ENCODE results near the gene EXOC3L1.

The EXOC3L1 gene

DNA sequence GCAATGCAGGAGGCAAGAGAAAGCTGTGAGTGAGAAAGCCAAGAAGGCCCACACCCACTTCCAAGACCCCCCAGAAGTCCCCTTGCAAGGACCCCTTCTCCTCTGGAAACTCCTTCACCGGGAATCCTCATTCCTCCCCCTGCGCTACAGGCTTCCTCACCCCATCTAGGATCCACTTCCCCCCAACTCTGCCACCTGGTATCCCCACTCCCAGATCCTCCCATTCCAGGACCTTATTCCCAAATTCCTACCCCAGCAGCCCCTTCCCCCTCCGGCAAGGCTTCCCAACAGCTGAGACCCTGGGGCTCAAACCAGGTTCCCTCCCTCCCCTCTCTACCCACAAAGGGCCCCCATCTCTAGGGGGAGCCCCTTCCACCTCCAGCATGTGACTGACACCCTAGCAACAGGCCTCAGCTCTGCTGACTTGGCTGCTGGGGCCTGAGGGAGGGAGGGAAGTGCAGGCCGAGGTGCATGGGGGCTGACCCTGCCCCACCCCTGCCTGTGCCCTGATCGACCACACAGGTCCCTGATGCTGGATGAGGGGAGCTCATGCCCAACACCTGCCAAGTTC is 23.3 kb downstream of the EXOC3L1 start:
- no peak for DNase-seq (ENCODE audit: insufficient read length, low spot score)
- FAIRE-seq: no peak

DNA sequence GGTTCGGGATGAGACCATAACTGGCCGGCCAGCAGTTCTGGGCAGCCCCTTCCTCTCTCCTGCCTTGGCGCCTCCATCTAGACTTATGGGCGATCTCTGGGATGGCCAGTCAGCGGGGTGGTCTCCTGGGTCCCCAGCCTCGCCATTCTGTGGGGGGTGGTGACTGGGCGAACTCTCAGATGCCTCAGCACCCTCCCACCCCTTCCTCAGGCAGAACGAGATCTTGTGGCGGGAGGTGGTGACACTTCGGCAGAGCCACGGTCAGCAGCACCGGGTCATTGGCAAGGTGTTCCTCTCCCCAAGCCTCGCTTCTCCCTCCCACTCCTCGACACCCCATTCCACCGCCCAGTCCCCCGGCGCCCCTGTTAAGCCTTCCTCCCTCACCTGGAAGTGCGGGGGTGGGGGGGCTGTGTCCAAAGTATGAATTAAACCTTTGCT is 23.8 kb downstream of the EXOC3L1 start:
- FAIRE-seq (no peak), DNase-seq (ENCODE audit: insufficient read length, low spot score) (no peak)

DNA sequence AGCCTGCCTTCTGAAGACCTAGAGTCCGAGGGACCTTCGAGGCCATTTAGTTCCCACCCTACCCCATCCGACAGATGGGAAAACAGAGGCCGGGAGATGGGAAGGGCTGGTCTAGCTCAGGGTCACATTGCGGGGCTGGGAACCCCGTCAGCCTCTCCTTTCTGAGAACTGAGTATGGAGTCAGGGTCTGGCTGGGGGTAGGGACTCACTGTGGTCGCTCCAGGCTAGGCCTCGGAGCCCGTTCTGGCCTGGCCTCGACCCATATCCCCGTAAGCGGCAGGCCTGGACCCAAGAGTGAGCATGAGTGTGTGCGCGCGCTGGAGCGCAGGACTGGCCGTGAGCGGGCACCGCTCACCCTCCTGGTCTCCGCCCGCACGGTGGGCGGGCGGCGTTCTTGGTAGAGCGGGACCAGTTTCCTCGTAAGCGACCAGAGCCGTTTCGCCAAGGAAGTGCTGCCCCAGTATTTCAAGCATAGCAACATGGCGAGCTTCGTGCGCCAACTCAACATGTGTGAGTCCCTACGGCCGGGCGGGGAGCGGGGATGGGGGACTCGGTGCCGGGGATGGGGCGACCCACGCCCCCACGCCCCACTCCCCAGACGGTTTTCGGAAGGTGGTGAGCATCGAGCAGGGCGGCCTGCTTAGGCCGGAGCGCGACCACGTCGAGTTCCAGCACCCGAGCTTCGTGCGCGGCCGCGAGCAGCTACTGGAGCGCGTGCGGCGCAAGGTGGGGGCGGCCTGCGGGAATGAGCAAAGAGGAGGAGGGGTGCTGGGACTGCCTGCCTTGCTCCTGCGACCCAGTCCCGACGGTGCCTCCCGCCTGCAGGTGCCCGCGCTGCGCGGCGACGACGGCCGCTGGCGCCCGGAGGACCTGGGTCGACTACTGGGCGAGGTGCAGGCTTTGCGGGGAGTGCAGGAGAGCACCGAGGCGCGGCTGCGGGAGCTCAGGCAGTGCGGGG is 24.5 kb downstream of the EXOC3L1 start:
- FAIRE-seq: no peak

DNA sequence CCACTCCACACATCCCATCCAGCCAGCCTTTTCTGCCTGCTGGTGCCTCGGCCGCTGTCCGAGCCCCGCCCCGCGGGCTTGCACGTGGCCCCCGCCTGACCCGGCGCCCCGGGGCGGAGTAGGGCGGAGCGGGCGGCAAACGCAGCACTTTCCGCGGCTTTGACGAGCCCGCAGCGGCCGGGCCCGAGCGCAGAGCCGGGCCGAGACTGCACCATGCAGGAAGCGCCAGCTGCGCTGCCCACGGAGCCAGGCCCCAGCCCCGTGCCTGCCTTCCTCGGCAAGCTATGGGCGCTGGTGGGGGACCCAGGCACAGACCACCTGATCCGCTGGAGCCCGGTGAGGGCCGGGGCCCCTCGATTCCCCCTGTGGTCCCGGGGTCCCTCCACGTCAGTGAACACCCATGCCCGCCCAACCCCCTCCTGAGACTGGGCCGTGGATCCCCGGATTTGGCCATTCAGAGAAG is 25.3 kb downstream of the EXOC3L1 start, which contains the start of gene HSF4:
HSF4 (plus strand) TSS at position 147 of the 463 bp plus-strand sequence; CDS start at position 214, 67 bp downstream.
- DNase-seq (ENCODE audit: insufficient read length, low spot score) (no peak), FAIRE-seq (peak; percentile 35)

More for the DNA sequence above, 24.5 kb downstream of the EXOC3L1 start:
- DNase-seq (ENCODE audit: insufficient read length, low spot score): no peak

DNA sequence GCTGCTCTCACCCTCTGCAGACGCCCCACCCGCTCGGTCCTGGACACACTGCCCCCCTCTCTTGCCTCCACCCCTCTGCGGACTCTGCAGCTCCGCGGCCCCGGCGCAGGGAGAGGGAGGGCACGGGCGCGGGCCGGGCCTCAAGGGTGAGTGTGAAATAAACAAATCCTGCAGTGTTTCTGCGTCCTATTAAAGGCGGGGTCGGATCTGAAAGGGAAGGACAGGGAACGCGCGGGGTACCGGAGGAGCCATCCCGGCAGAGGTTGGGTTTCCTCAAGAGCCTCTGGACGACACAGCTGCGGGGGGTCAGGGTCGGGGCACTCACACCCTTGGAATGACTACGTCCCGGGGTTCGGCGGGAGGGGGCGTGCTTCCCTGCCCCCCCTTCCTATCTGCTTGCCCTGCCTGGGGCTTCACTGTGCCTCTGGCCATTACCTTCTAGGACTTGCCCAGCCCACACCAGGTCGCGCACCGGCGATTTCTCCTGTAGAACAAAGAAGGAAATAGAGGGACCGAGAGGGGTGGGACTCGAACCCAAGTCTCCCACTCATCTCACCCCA is 25.9 kb downstream of the EXOC3L1 start:
- FAIRE-seq: no peak

DNA sequence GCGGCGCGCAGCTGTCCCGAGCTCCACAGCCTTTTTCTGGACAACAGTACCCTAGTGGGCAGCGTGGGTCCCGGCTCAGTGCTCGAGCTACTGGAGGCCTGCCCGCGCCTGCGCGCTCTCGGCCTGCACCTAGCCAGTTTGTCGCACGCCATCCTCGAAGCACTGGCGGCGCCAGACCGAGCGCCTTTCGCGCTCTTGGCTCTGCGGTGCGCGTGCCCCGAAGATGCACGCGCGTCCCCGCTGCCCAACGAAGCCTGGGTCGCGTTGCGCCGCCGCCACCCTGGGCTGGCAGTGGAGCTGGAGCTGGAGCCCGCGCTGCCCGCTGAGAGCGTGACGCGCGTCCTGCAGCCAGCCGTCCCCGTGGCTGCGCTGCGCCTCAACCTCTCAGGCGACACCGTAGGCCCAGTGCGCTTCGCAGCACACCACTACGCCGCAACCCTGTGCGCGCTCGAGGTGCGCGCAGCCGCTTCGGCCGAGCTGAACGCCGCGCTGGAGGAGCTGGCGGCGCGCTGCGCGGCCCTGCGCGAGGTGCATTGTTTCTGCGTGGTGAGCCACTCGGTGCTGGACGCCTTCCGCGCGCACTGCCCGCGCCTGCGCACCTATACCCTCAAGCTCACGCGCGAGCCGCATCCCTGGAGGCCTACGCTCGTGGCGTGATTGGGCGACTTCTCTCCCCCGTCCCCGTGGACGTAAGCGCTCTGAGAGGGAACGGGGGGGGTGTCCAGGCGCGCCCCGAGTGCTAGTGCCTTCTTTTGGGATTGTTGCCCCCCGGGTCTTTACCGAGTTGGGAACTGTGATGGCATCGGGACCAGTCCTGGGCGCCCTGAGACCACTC is 26.6 kb downstream of the EXOC3L1 start:
- peak; percentile 28 for FAIRE-seq
- no peak for DNase-seq (ENCODE audit: insufficient read length, low spot score)

More for the DNA sequence above, 25.9 kb downstream of the EXOC3L1 start:
- no peak for DNase-seq (ENCODE audit: insufficient read length, low spot score)

DNA sequence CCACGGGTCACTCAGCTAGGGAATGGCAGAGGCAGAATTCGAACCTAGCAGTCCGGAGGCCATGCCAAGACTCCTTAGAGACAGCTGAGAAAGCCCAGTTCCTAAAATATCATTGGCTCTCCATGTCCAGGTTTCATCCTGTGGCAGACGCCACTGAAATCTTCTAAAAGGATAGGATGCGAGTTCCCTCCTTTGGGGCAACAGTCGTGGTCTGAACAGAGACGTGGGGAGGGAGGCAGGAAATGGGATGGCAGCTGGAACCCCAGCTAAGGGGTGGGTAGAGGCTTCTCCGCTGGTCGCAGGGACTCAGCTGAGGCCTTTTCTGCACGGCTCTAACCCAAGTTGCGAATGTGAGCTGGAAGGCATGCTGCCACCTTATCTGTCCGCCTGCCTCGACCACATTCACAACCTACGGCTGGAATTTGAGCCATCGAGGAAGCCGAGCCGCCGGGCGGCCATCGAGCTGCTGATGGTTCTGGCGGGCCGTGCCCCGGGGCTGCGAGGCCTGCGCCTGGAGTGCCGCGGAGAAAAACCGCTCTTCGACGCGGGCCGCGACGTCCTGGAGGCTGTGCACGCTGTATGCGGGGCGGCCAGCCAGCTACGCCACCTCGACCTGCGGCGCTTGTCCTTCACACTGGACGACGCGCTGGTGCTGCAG is 27.3 kb downstream of the EXOC3L1 start:
- FAIRE-seq: no peak
- DNase-seq (ENCODE audit: insufficient read length, low spot score): no peak

DNA sequence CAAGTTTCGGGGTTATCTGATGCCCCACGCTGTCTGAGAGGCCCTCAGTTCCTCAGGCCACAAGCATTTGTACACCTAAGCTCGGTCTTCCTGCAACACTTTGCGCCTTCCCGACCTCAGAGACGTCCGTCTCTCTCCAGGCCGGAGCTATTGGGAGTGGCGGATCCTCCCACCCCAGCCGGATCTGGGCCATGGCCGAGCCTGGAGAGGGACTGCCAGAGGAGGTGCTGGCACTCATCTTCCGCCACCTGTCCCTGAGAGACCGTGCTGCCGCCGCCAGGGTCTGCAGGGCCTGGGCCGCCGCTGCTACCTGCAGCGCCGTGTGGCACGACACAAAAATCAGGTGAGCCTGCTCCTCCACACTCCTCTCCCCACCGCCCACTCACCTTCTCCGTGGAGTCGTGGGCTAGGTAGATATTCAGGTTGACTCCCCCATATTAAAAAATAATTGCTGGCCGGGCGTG is 28.3 kb downstream of the EXOC3L1 start:
- DNase-seq (ENCODE audit: insufficient read length, low spot score) (no peak), FAIRE-seq (no peak)

DNA sequence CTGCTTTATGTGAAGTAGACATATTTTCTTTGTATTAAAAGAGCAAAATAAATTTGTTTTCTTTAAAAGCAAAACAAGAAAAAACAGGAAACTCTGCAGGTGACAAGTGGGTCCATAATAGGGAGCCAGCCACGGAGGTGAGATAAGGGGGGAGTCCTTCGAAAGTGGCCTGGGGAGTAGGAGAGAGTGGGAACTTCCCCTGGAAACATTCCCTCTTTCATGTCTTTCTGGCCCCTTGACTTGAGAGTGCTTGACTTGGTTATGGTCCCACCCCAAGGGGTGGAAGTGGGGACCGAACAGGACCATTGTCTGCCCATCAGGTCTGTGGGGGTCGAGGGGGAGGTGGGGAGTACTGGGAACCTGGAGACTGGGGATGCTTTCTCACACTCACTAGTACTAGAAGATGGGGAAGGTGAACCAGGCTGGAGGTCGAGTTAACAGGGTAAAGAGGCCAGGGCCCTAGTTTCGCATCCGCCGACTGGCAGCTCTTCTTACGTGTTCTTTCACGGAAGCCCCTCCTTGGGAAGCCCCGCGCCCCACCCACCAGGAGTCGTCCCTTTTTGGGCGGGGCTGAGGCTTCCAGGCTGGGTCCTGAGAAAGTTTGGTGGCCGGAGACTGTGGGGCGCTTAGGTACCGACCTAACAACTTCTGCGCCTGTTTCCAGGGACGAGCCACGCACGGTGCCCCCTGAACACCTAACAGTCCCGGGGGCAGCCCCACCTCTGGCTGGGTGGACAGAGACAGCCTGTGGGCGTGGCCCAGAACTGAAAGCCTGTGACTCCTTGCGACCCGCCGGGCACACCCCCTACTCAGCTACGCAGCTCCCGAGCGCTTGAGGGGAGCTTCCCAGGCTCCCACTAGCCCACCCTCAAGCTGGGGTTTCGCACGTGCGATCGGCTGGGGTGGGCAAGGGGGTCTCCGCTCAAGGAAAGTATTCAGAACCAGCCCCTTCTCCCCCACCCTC is 31.0 kb downstream of the EXOC3L1 start:
- peak; percentile 88 for FAIRE-seq

DNA sequence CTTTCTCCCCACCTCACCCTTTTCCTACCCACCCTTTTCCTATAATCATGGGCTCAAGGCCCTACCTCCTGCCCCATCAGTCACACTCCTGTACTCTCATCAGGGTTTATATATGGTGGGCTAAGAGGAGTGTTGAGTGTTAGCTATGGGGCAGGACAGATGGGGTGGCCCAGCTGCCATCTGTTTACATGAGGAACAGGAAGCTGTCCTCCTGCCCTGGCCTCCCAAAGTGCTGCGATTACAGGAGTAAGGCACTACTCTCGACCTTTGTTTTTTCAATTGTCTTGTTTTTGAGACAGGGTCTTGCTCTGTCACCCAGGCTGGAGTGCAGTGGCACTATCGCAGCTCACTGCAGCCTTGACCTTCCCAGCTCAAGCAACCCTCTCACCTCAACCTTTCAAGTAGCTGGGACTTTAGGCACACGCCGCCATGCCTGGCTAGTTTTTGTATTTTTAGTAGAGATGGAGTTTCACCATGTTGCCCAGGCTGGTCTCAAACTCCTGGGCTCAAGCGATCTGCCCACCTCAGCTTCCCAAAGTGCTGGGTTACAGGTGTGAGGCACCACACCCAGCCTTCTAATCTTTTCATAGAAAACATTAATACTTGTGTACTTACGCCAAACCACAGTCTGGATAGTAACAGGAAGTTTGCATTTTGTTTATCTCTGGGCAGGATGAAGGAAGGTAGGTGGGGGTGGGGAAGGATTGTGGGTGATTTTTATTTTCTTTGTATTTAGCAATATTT is 31.9 kb downstream of the EXOC3L1 start:
- no peak for DNase-seq (ENCODE audit: insufficient read length, low spot score)
- peak; percentile 8 for FAIRE-seq

More for the DNA sequence above, 31.0 kb downstream of the EXOC3L1 start:
- DNase-seq (ENCODE audit: insufficient read length, low spot score): peak; percentile 63

DNA sequence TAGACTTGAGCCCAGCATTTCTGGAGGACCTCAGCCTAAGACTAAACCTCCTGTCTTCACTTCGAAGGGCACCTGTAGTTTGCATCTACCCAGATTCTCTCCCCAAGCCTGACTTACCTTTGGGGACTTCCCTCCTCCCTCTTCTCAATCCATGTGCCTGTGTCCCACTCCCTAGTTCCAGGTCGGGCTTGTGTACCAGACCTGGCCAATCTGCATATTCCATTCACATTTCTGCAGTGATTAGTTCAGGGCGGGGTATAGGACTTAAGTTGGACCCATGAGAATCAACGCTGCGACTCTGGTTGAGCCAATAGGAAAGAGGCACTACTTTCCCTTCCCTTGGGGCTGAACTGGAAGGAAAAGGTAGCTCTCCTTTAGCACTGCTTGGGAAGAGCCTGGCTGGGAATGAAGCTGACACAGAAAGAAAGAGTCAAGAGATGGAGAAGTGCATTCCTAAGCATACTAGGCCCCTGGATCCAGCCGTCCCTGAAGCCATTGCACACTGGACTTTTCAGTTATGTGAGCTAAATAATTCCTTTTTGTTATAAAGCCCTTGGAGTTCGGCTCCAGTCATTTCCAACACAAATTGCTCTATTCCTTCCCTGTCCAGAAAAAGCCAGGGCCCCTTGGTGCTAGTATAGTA is 32.7 kb downstream of the EXOC3L1 start:
- DNase-seq (ENCODE audit: insufficient read length, low spot score) (no peak), FAIRE-seq (no peak)

DNA sequence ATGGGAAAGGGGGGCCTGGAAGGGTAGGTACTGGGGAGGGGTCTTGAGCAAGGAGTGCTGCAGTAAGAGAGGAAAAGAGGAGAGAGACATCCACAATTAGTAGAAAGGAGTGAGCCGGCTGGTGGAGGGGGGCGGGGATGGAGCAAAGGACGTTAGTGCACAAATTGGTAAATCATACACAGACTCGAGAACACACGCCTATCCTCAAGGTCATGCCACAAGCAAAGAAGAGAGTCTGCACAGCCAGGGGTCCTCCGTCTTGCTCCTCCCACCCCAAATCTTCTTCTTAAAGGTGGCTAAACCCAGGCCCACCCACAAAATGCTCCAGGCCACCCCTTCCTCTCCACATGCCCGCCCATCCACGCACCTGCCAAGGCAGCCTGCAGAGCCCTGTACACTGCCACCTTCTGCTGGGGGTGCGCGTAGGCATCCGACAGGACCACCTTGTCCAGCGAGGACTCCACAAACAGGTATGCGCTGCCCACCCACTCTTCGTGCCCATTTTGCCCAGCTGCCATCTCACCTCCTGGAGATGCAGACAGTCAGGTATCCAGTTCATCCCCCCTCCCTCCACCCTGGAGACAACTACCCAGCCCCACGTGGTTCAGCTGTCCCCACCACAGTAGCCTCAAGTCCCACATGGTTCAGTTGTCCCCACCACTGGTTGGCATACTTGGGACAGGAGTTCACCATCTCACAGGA is 33.6 kb downstream of the EXOC3L1 start:
- FAIRE-seq (no peak), DNase-seq (ENCODE audit: insufficient read length, low spot score) (no peak)

DNA sequence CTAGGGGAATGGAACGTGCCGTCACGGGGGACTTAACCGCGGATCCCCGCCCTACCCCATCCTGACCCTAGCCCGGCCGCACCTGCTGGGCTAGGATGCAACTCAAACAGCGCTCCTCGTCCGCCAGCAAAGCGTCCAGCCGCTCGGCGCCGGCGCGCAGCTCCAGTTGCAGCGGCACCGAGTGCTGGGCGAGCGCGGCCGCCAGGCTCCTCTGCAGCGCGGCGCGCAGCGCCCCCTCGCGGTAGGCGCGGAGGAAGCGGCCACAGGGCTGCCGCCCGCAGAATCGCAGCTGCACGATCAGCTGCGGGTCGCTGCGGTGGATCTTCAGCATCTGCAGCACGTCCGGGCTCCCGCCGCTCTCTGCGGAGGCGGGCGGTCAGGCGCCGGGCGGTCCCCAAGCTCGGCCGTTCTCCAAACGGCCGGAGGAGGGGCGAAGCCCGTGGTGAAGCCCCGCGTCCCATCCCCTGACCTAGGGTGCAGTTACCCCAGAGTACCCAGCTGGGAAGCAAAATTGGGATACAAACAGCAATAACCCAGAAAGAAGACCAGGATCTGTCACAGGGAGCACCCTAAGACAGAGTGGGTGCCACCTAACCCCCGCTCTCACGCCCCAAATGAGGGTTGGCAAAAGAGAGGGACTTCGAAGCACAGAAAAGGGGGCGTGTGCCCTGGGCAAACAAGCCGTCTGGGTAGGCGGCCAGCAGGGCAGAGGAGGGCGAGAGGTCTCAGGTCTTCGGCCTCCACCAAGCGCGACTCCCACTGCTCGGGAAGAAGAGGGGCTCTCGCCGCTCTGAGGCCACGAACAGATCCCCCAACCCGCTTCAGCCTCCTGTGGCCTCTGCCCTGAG is 34.4 kb downstream of the EXOC3L1 start:
- peak; percentile 21 for FAIRE-seq
- DNase-seq (ENCODE audit: insufficient read length, low spot score): peak; percentile 89

DNA sequence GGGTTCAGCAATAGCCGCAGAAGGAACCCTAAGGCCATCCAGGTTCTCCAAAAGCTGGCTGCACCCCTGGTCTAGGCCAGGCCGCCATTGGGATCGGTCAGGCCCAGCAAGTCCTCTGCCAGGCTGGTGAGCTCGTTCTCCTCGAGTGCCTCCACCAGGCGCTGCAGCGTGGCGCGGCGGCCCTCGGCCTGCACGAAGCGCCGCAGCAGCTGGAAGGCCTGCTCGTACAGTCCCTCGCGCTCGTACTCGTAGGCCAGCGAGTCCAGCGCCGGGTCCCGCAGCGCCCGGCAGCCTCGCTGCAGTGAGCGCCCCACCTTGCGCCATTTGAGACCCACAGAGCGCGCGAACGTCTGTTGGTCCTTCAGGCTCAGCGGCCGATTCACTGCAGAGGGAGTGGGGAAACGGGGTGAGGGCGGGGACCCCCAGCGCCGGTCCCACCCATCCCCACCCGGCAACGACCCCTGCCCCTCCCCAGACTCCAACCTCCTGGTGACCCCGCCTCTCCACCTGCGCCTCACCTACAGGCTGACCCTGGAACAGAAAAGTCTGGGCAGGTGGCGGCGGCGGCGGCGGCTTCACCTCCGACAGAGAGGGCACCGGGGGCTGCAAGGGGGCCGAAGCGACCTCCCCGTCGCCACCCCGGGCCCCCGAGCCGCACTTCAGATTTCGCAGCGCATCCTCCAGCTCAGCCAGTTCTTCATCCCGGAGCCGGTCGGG is 35.2 kb downstream of the EXOC3L1 start:
- no peak for FAIRE-seq
- no peak for DNase-seq (ENCODE audit: insufficient read length, low spot score)

DNA sequence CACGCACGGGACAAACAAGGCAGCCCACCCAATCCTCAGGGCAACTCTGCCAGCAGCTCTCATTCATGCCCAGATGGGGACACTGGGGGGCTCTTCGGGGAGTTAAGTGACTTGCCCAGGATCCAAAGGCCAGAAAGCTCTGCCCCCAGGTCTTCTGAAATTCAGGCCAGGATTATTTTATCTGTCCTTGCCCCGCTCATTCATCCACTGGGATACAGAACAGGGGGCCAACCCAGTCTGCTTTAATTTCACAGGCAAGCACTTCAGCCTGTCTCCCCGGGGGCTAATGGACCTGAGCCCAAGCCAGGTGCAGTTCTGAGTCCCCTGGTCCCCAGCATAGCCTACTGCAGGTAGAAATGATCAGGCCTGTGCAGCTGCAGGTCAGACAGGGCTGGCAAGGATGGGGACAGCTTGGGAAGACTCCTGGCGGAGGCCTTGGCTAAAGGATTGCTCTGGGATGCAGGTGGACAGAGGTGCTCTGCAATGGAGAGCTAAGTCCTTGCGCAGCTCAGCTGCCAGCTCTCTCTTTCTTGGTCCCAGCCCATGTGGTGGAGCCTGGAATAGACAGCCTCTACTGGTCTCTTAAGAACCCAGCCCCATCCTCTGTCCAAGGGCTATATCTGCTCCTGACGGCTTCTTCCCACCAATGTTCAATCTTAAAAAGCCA is 38.4 kb downstream of the EXOC3L1 start:
- no peak for FAIRE-seq
- DNase-seq (ENCODE audit: insufficient read length, low spot score): no peak

Measured in GM19239 (cell line).